Activated CD8-positive, alpha-beta T cell treated with anti-CD3 and anti-CD28 coated beads for 36 hours (primary cell): ENCODE results near the gene MEIS1. TPM values are rescaled to one million over a fixed set of nuclear protein-coding genes. Genes with fewer than 3 reads are reported as not detected.
"Not testable (repeated sequence)": the region's sequence is repeated elsewhere in the genome, so short reads cannot be mapped to it uniquely, and the experiment has no call there.

ENCODE experiments used
- ATAC-seq: fragments of 200-7000 bp; cut with Tn5 transposase; one replicate; pipeline ENCODE4 v1.10.0; 2021; ENCODE audit warnings: mild to moderate bottlenecking, moderate library complexity
- CTCF ChIA-PET: fragments of 350-600 bp; sonication (Branson Sonifier 250); formaldehyde crosslinking; loops from one replicate; lab custom pipeline; 2021; ENCODE audit warnings: antibody characterized with exemption; lab: Charles Lee
- POLR2A ChIA-PET: fragments of 350-600 bp; sonication (Branson Sonifier 250); formaldehyde crosslinking; loops from one replicate; lab custom pipeline; 2021; ENCODE audit warnings: antibody characterized with exemption; lab: Charles Lee
- DNase-seq: peaks from one replicate; pipeline ENCODE4 v3.0.0-alpha.2; 2020
- H3K27ac Mint-ChIP-seq: one replicate; pipeline ENCODE4 v1.8.0; 2021; ENCODE audit warnings: mild to moderate bottlenecking, mixed read lengths
- H3K27me3 Mint-ChIP-seq: one replicate; pipeline ENCODE4 v1.8.0; 2021; ENCODE audit warnings: mixed read lengths
- H3K36me3 Mint-ChIP-seq: one replicate; pipeline ENCODE4 v1.8.0; 2021; ENCODE audit warnings: low read depth, mixed read lengths
- H3K4me1 Mint-ChIP-seq: one replicate; pipeline ENCODE4 v1.8.0; 2021; ENCODE audit warnings: low read depth, mixed read lengths
- H3K4me3 Mint-ChIP-seq: one replicate; pipeline ENCODE4 v1.8.0; 2021; ENCODE audit warnings: mild to moderate bottlenecking, moderate library complexity, mixed read lengths
- H3K9me3 Mint-ChIP-seq: one replicate; pipeline ENCODE4 v1.8.0; 2021; ENCODE audit warnings: mixed read lengths
- intact Hi-C: fragments of 100-400 bp; cut with micrococcal nuclease; formaldehyde crosslinking; loops from one replicate; pipeline ENCODE4 v1.10.0; 2022
- total RNA-seq, 2 experiments: library from RNA; stranded (reverse); gene quantifications; one replicate each; pipeline ENCODE4 v1.2.3, GENCODE V29; 2021
- TF ChIP-seq, protein P1 (sequence below): fragments of 200-600 bp; IDR thresholded peaks from one replicate; pipeline ENCODE4 v1.8.0; 2022; ENCODE audit warnings: antibody characterized with exemption, mild to moderate bottlenecking

MEIS1 gene
- total RNA-seq = not detected

DNA sequence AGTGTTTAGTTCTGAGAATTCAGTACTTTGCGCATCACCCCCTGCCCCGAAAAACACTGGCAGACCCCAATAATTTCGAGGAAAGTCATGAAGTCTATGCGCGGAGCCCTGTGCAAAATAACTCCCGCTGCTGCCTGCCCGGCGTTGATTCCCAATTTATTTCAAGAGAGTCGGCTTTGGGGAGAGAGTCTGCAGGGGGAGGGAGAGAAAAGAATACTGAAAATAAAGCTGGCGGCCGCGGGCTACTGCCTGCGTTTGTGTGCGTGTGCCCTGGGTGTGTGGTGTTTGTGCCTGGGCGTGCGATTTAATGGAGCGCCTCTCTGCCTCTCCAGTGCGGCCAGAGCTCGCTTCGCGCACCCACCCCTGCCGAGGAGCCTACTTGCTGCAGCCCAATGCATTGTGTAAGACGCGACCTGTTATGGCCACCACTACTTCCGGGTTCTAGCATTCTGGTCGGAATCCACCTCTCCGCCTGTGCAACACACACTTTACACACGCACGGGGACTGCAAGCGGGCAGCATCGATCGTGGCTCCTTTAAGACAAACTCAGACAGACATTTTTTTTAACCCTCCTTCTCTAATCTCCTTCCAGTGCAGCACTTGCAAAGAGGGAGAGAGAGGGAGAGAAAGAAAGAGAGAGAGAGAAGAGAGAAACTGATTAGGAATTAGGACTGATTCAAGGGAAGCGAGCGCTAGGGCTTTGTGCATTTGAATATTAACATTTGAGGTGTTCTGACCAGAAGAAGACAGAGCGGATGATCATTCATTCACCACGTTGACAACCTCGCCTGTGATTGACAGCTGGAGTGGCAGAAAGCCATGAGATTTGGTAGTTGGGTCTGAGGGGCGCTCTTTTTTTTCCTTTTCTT, at the start of gene MEIS1:
MEIS1 (plus strand) TSS at position 447 of the 870 bp plus-strand sequence. CDS start 732 bp downstream, outside the sequence.
- ChIA-PET CTCF (no interaction called here), POLR2A (no interaction called here)
- Mint-ChIP-seq H3K27ac (no peak within 1 kb of the TSS), H3K4me3 (peak within 1 kb of the TSS; percentile 59), H3K9me3 (no peaks in the 10 kb centered on the region), H3K27me3 (peaks cover 77% of the 10 kb centered on the region), H3K4me1 (peaks cover 21% of the 10 kb centered on the region), H3K36me3 (no peaks in the 10 kb centered on the region)
- DNase-seq = peak; percentile 55
- intact Hi-C loops = loop anchor here (10.0 kb wide), 1 partner anchor 1600 kb away; no protein-coding TSS in a partner anchor
- TF ChIP-seq, protein P1, sequence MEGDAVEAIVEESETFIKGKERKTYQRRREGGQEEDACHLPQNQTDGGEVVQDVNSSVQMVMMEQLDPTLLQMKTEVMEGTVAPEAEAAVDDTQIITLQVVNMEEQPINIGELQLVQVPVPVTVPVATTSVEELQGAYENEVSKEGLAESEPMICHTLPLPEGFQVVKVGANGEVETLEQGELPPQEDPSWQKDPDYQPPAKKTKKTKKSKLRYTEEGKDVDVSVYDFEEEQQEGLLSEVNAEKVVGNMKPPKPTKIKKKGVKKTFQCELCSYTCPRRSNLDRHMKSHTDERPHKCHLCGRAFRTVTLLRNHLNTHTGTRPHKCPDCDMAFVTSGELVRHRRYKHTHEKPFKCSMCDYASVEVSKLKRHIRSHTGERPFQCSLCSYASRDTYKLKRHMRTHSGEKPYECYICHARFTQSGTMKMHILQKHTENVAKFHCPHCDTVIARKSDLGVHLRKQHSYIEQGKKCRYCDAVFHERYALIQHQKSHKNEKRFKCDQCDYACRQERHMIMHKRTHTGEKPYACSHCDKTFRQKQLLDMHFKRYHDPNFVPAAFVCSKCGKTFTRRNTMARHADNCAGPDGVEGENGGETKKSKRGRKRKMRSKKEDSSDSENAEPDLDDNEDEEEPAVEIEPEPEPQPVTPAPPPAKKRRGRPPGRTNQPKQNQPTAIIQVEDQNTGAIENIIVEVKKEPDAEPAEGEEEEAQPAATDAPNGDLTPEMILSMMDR = no peak
- ATAC-seq = peak; percentile 64

DNA sequence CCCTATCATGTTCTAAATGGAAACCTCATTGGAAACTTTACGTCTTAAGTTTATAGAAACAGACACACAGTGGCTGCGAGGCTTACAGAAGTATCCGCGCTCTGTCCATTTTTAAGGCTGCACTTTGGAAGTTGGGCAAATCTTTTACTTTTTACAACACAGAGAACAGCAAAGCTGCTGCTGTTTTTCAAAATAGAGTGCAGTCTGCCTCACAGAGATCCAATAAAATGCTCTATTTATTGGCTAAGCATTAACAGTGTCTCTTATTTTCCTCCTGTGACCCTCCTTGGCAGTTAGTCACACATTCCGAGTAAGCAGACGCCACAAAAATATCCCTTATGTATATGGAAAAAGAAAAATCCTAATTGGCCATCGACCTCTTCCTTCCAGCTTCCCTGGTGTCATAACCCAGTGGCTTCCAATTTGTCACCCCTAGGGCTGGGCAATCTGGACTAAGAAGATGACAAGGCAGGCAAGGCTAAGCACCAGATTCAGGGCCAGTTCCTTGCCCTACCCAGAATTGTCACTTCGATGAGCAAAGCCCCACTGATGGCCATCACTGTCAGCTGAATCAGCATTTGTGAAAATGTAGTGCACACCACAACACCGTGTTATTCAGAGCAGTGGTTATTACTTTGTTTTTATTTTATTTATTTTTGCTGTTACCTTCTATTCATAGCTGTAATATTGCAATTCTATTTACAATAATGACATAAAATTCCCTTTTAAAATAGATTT, 47.7 kb upstream of the MEIS1 start:
- H3K27me3 Mint-ChIP-seq = no peaks in the 10 kb centered on the region
- ATAC-seq (no peak), DNase-seq (no peak)
- no peak overlapping the region for H3K4me3 Mint-ChIP-seq
- POLR2A ChIA-PET = no interaction called here
- no peak overlapping the region for H3K27ac Mint-ChIP-seq
- intact Hi-C loops = no loop called here
- CTCF ChIA-PET = no interaction called here
- H3K4me1 Mint-ChIP-seq = no peaks in the 10 kb centered on the region
- TF ChIP-seq, protein P1 = no peak
- no peaks in the 10 kb centered on the region for H3K36me3 Mint-ChIP-seq
- no peaks in the 10 kb centered on the region for H3K9me3 Mint-ChIP-seq

DNA sequence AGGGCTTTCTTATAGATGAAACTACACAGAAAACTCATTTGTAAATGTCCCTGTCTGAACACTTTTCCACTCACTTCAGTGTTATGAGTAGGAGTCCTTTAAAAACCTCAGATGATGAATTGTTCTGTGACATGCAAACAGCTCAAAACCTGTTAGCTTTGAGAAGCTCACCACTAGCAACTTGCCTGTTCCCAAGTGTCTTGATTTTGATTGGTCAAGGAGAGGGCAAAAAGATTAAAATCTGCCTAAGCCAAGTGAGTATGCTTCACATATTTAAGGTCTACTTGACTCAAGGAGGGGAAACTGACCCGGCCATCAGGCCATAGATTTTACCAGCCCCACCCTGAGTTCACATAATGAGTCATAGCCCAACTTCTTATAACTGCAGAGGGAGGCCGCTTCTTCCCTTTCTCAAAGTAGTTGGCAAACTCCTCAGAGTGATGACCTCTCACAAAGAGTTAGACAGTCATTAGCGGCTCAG, 45.2 kb upstream of the MEIS1 start:
- Mint-ChIP-seq H3K27ac (no peak overlapping the region), H3K9me3 (no peaks in the 10 kb centered on the region), H3K4me3 (no peak overlapping the region), H3K36me3 (no peaks in the 10 kb centered on the region), H3K27me3 (no peaks in the 10 kb centered on the region), H3K4me1 (no peaks in the 10 kb centered on the region)
- TF ChIP-seq, protein P1 = no peak
- POLR2A ChIA-PET = no interaction called here
- intact Hi-C loops = no loop called here
- no peak for DNase-seq
- CTCF ChIA-PET = no interaction called here
- no peak for ATAC-seq

DNA sequence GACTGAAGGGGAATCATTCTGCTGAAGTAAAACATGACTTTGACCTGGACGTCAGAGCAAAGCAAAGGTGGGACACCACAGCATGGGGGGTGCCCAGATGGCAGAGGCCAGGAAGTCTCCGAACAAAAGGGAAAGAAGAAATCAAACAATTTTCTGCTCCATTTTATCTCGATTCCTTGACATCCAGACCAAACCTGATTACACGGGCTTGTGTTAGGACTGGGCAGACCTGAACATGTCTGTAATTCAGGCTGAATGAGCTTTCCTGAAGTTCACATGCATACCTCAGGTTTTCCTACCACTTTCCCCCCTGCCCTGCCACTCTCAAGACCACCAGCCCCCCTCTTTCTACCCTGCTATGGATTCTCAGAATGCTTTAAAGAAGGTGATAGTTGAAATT, 44.8 kb upstream of the MEIS1 start:
- ATAC-seq (no peak), DNase-seq (no peak)
- no peaks in the 10 kb centered on the region for H3K36me3 Mint-ChIP-seq
- CTCF ChIA-PET = no interaction called here
- no peaks in the 10 kb centered on the region for H3K9me3 Mint-ChIP-seq
- no peak overlapping the region for H3K4me3 Mint-ChIP-seq
- H3K4me1 Mint-ChIP-seq = no peaks in the 10 kb centered on the region
- H3K27me3 Mint-ChIP-seq = no peaks in the 10 kb centered on the region
- intact Hi-C loops = no loop called here
- TF ChIP-seq, protein P1 = no peak
- H3K27ac Mint-ChIP-seq = no peak overlapping the region
- POLR2A ChIA-PET = no interaction called here

DNA sequence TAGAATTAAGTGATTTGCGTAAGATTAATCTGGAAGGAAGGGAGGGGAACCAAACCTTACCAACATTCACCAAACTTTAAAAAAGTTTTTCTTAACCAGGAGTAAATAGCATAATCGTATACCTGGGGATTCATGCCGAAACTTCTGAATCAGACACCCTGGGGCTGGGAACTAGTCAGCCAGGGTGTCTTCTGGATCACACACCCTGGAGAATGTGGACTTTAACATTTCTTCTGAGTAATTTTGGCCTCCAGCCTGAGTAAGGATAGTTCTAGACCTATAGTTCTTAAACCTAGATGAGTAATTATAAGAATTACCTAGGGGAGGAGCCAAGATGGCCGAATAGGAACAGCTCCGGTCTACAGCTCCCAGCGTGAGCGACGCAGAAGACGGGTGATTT, 44.1 kb upstream of the MEIS1 start:
- Mint-ChIP-seq H3K27ac (no peak overlapping the region), H3K36me3 (no peaks in the 10 kb centered on the region), H3K9me3 (no peaks in the 10 kb centered on the region), H3K4me1 (no peaks in the 10 kb centered on the region), H3K27me3 (no peaks in the 10 kb centered on the region), H3K4me3 (no peak overlapping the region)
- intact Hi-C loops = no loop called here
- ATAC-seq = no peak
- CTCF ChIA-PET = no interaction called here
- DNase-seq = no peak
- POLR2A ChIA-PET = no interaction called here
- TF ChIP-seq, protein P1 = no peak

DNA sequence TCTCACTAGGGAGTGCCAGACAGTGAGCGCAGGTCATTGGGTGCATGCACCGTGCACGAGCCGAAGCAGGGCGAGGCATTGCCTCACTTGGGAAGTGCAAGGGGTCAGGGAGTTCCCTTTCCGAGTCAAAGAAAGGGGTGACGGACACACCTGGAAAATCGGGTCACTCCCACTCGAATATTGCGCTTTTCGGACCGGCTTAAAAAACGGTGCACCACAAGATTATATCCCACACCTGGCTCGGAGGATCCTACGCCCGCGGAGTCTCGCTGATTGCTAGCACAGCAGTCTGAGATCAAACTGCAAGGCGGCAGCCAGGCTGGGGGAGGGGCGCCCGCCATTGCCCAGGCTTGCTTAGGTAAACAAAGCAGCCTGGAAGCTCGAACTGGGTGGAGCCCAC, 43.7 kb upstream of the MEIS1 start:
- H3K27me3 Mint-ChIP-seq, CTCF ChIA-PET, H3K4me3 Mint-ChIP-seq, H3K27ac Mint-ChIP-seq, intact Hi-C loops, H3K9me3 Mint-ChIP-seq, POLR2A ChIA-PET, DNase-seq, H3K36me3 Mint-ChIP-seq, ATAC-seq, H3K4me1 Mint-ChIP-seq: not testable (repeated sequence)
